HG03354 (cell line): ENCODE data around the gene AKT1S1.

ENCODE experiments used
- ATAC-seq: cut with Tn5 transposase; IDR thresholded peaks from one replicate; pipeline ENCODE4 v1.9.1; 2021; ENCODE audit warnings: mild to moderate bottlenecking; ENCODE audit not compliant: unreplicated experiment, poor library complexity, severe bottlenecking

The AKT1S1 gene

DNA sequence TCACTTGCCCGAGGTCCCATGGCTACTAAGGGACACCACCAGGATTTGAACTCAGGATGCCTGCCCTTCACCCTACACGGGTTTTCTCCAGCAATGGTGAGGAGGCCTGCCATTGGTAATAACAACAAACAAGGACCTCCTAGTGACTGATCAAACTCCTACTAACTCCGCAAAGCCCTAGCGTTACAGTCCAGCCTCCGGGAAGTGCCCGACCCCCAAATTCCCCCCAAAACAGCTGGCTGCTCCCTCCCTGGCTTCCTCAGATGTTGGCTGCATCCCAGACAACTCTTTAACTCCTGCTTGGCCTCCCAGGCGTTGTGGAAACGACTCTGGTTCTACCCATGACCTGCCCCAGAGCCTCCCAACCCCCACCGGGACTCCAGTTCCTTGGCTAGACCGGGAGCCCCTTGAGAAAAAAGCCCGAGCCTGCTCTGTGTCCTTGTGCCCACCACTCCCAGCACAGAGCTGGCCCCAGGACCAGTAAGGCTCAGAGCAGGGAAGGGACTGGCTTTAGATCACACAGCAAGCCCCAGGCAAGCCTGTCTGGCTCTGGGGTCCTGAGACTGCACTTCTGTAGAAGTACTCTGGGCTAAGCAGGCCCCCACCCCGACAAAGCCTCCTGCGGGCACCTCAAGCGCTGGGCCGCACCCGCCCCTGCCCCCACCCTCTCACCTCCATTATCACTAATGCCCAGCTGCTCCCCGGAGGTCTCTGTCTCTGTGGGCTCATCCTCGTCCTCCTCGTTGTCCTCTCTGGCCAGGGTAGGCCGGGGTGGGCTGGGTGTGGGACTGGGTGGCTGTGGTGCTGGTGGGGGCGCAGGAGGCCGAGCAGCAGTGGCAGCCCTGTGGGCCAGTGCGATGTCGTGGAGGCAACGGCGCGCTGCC is 4.7 kb downstream of the AKT1S1 start:
- ATAC-seq = no peak

DNA sequence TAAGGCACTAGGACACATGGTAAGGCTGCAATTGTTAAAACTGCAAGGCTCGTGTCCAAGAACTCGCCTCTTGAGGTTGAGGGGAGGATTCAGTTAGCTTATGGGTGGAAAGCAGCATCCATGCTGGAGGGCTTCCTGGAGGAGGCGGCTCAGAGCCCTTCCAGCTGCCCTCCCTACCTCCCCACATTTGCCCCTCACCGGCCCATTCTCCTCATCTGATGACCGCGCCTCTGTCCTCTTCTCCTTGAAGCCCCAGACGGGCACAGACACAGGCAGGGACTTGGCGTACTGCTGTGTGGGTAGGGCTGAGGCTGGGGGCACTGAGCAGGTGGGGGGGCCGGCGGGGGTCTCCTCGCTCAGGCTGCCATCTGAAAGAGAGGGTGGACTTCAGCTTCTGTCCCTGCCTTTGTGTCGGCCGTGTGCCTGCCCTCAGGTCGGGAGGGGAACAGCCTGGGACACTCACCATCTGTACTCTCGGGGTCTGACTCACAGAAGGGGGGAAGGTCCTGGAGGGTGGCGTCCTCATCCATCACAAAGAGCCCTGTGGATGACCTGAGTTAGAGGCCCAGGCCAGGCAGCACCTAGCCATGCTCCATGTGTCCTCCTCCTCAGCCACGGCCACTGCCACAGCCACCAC is 5.7 kb downstream of the AKT1S1 start:
- ATAC-seq = no peak

- no peak for ATAC-seq
Measured at GRCh38 chr19:49870309-49870901, 6.8 kb downstream of the AKT1S1 start.

DNA sequence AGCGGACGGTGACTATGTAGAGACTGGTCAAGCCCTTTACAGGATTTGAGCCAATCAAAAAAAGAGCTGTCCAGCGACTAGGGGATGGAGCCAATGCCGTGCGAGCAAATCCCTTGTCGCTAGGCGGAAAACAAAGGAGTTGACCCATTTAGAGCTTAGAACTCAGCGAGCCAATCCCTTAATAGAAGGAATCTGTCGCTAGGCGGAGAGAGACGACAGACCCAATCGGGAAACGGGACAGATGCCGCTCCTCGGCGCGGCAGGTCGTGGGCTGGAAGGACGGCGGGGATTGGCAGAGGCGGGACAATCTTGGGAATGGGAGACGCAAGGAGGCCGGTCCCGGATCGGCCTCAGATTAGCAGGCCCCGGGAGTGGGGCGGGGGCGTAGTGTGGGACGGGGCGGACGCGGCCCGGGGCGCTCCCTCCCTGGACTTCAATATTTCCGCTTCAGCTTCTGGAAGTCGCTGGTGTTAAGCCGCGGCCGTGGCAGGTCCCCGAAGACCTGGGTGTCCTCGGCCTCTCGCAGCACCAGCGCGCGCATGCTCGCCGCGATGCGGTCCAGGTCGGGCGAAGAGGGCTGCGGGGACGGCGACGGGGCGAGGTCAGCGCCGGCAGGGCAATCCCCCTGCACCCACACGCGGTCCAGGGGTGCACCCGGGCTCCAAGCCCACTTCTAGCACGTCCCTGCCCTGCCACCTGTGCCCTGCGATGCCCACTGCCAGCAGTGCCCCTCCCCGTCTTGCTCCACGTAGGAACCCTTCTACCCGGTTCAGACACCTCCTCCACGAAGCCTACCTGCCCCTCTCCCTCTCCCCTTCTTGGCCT is 7.5 kb downstream of the AKT1S1 start:
- peak; percentile 72 for ATAC-seq

GRCh38 chr19:49869009-49869483 is 8.1 kb downstream of the AKT1S1 start:
- peak; percentile 5 for ATAC-seq

GRCh38 chr19:49866933-49867782 is 10.0 kb downstream of the AKT1S1 start, which contains the start of gene PNKP:
Gene PNKP (minus strand): TSS chr19:49867576. CDS start chr19:49867204, 372 bp downstream.
- peak; percentile 50 for ATAC-seq

GRCh38 chr19:49864890-49865289 is 12.3 kb downstream of the AKT1S1 start:
- no peak for ATAC-seq

DNA sequence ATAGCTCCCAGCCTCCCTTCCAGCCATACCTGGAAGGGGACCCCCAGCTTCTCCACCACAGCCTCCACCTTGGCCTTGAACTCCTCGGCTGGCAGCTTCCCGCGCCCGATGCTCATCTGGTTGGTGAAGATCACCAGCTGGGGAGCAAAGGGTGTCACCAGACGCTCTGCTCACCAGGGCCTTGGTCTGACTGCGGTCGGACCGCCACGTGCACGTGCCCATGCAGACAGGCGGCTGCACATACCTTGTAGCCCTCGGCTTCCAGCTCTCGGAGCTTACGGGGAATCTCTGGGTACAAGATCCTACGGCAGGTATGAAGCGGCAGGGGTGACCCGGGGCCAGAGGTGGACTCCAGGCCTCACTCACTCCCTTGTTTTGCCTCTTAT is 13.2 kb downstream of the AKT1S1 start:
- no peak for ATAC-seq

DNA sequence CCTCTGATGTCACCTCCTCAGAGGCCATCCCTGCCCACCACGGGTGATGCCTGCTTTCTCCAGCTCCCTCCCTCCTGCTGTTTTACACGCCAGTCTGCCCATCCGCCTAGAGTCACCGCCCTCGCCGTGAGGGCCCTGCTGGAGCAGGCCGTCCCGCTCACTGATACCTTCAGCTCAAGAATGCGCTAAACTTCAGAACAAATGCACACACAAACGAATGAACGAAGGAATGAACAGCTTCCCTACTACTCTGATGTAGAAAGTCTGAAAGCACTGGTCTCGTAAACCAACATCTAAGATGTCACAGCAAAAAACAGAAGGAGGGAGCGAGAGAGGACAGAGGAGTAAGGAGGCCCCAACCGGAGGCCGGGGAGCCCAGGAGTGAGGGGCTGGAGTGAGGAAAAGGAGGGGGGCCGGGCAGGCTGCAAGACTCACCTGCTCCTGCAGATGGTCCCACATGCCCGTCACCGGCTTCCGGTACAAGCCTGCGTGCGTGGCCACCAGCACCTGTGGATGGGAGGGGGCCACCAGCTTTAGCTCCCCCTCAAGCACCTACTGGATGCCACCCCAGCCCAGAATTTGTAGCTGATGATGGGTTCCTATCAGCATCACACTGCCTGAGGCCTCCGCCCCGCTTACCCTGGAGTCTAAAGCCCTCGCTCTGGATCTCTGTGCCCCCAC is 13.8 kb downstream of the AKT1S1 start:
- ATAC-seq = no peak

DNA sequence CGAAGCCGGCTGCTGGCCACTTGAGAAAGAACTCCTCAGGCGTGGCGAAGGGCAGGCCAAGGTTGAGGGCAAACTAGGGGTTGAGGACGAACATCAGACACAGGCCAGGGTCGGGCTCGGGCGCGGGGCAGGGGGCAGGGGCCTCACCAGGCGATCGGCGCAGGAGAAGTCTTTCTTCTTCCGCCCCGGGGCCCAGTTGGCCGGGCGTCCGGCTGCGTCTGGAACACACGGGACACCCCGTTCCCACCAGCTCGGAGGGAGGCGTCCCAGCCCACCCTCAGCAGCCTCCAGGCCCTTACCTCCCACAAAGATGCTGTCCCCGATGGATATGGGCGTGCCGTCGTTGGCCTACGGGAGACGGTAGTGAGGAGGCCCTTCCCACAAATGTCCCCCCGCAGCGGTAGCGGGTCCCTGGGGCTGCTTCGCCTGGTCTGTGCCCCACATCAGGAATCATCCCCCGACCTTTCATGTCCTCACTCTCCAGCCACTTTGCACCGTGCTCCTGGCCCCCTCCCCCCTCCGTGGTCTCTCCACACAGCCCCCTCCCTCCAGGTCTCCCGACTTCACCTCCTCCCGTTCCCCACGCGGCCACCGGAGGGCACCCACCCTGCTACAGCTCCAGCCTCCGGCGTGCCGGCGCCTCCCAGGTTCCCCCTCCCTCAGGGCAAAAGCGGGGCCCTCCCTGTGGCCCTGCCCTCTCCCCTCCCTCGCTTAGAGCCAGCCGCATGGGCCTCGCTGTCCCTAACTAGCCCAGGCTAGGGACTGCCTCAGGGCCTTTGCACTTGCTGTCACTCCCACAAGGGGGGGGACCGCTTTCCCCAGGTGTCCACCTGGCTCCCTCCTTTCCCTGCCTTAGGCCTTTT is 14.5 kb downstream of the AKT1S1 start:
- no peak for ATAC-seq

GRCh38 chr19:49861541-49862378 is 15.4 kb downstream of the AKT1S1 start:
- ATAC-seq = no peak

DNA sequence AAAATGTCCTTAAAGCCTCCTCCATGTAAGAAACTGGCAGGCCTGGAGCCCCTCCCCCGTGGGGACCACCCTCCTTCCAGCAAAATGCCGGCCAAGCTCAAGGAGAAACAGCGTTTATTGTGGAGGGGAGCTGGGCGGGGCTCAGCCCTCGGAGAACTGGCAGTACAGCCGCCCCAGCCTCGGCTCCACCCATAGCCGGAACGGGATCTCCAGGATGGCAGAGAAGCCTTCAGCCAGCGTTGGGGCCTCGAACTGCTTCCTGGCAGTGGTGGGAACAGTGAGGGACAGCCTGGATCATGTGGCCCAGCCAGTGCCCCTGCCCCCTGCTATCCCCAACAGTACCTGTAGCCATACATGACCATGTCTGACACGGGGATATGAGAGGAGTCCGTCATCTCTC is 16.0 kb downstream of the AKT1S1 start:
- ATAC-seq = no peak

DNA sequence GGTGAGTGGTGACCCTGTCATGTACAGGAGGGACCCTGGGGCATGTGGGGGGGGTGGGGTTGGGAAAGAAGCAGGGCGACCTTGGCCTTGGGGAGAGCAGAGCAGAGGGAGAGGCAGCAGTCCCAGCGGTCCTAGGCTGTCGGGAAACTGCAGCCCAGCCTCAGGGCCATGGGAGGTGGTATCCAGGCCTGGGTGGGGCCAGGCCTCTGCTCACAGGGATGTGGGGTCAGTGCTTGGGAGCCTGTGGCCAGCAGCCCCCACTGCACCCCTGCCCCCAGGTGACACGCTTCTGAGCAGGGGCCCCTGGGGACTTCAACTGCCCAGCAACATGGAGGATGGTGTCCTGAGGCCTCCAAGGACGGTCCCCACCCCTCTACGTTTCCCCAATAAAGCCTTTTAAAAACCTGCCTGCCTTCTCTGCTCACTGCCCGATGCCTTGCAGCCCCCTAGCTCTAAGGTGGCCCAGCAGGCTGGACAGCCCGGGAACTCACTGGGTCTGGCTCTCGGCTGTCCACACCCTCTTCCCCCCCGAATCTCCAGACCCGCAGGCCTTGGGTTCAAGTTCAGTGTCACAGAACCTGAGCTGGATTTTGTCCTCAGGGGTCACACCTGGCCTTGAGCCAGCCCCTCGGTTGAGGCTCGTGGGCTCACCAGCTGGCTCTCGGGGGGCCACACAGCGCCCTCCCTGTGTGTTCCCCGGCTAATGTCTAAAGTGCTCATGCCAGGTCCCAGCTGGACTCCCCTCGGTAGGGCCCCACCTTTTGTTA is 16.6 kb downstream of the AKT1S1 start:
- no peak for ATAC-seq

DNA sequence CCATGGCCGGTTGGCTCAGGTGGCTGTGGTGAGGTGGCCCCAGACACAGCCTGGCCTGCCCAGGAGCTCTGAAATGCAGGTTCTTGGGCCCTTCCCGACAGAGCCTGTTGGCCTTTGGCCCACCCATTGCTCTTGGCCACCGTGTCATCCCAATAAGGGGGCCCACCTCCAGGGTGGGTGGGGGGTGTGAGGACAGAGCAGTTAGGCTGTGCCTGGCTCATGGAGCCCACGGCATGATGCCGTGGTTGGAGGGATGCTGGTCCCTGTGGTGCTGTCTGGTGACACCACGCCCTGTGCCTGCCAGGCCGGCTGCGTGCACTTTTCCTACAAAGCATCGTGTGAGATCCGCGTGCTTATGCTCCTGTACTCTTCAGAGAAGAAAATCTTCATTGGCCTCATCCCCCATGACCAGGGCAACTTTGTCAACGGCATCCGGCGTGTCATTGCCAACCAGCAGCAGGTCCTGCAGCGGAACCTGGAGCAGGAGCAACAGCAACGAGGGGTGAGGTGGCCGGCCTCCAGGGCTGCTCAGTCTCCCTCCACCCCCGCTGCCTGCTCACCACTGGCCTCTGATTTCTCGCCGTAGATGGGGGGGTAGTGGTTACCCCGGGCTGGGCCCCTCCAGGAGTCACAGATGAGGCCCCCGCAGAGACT is 17.3 kb downstream of the AKT1S1 start:
- no peak for ATAC-seq
